ENCODE data around the gene EXOSC6.
"Not testable (repeated sequence)": the region's sequence is repeated elsewhere in the genome, so short reads cannot be mapped to it uniquely, and the experiment has no call there.

Gene EXOSC6

DNA sequence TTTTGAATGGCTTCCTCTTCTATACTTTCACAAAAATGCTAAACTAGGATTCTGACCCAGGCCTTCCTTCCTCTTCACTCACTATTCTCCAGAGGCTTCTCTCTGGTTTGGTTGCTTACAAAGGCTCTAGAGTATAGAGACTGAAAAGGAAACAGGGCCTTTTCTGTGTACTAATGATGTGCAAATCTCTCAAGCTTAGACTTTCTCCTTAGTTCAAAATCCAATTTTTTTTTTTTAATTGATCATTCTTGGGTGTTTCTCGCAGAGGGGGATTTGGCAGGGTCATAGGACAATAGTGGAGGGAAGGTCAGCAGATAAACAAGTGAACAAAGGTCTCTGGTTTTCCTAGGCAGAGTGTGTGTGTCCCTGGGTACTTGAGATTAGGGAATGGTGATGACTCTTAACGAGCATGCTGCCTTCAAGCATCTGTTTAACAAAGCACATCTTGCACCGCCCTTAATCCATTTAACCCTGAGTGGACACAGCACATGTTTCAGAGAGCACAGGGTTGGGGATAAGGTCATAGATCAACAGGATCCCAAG lies 27.7 kb downstream of the EXOSC6 start:
- H3K9ac ChIP-seq (ENCODE audit: low read depth, low read length); H3K27ac ChIP-seq (ENCODE audit: low read depth, low read length): not testable (repeated sequence)

DNA sequence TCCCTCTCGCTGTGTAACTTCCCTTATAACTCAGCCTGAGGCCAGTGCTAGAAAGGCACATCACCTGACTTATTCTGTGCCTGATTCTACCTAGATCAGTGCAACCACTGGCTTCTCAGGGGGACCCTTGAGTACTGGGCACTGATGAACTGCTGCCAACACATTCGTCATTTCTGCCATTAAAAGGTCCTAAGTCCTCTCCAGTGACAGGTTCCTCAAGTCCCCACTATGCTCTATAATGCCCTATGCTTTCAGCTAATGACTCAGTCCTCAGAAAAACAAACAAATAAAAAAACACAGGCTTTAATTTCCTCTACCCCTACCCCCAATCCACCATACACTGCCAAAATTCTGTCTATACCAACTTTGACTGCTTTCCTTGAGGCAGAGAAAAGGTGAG lies 28.5 kb downstream of the EXOSC6 start:
- not testable (repeated sequence) for H3K9me3 ChIP-seq (ENCODE audit: control insufficient read depth, insufficient read depth, low read length); H3K4me1 ChIP-seq (ENCODE audit: control insufficient read depth, insufficient read depth, low read length); H3K4me3 ChIP-seq (ENCODE audit: low read depth, low read length); H3K27ac ChIP-seq (ENCODE audit: low read depth, low read length); H3K9ac ChIP-seq (ENCODE audit: low read depth, low read length); H3K27me3 ChIP-seq (ENCODE audit: control insufficient read depth, insufficient read depth, low read length)
- H3K36me3 ChIP-seq (ENCODE audit: control insufficient read depth, insufficient read depth, low read length) = peaks cover 15% of the 10 kb centered on the region

More for the DNA sequence above, 27.7 kb downstream of the EXOSC6 start:
- peaks cover 15% of the 10 kb centered on the region for H3K36me3 ChIP-seq (ENCODE audit: control insufficient read depth, insufficient read depth, low read length)
- not testable (repeated sequence) for H3K9me3 ChIP-seq (ENCODE audit: control insufficient read depth, insufficient read depth, low read length); H3K27me3 ChIP-seq (ENCODE audit: control insufficient read depth, insufficient read depth, low read length); H3K4me1 ChIP-seq (ENCODE audit: control insufficient read depth, insufficient read depth, low read length); H3K4me3 ChIP-seq (ENCODE audit: low read depth, low read length)

DNA sequence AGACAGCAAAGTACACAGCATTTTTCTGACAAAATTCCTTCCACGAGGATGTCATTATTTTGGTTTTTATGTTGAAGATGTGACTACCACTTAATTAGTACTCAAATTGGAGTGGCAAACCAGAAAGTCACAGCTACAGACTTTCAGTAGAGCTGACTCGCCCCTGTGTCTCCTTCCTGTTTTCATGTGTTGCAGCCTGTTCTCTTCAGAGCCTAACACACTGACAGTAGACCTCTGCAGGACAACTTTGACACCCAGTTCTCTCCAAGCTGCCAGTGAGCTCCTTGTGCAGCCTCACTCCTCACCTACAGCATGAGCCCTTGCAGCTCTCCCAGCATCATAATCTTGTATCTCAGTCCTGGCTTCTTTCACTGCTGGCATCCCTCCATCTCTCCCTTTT lies 29.2 kb downstream of the EXOSC6 start:
- not testable (repeated sequence) for H3K4me1 ChIP-seq (ENCODE audit: control insufficient read depth, insufficient read depth, low read length); H3K27ac ChIP-seq (ENCODE audit: low read depth, low read length); H3K9ac ChIP-seq (ENCODE audit: low read depth, low read length); H3K27me3 ChIP-seq (ENCODE audit: control insufficient read depth, insufficient read depth, low read length); H3K9me3 ChIP-seq (ENCODE audit: control insufficient read depth, insufficient read depth, low read length); H3K4me3 ChIP-seq (ENCODE audit: low read depth, low read length)
- peaks cover 15% of the 10 kb centered on the region for H3K36me3 ChIP-seq (ENCODE audit: control insufficient read depth, insufficient read depth, low read length)

DNA sequence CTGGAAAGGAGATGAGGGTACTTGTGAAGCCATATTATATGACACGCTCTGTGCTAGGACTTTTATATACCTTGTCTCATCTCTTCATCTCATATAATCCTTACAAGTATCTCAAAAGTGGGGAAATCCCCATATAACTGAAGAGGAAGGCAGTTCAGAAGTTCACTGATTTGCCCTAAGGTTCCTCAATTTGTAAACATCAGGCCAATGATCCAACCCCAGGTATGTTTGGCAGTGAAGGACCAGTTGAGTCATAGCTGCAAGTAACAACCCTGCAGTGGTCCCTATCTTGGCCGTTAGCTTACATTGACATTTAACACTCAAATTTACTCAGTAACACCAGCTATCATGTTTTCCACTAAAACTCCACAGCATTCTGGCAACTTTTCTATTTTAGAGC lies 33.2 kb downstream of the EXOSC6 start:
- H3K27me3 ChIP-seq (ENCODE audit: control insufficient read depth, insufficient read depth, low read length); H3K27ac ChIP-seq (ENCODE audit: low read depth, low read length); H3K9ac ChIP-seq (ENCODE audit: low read depth, low read length); H3K4me1 ChIP-seq (ENCODE audit: control insufficient read depth, insufficient read depth, low read length); H3K9me3 ChIP-seq (ENCODE audit: control insufficient read depth, insufficient read depth, low read length); H3K4me3 ChIP-seq (ENCODE audit: low read depth, low read length); H3K36me3 ChIP-seq (ENCODE audit: control insufficient read depth, insufficient read depth, low read length): not testable (repeated sequence)

DNA sequence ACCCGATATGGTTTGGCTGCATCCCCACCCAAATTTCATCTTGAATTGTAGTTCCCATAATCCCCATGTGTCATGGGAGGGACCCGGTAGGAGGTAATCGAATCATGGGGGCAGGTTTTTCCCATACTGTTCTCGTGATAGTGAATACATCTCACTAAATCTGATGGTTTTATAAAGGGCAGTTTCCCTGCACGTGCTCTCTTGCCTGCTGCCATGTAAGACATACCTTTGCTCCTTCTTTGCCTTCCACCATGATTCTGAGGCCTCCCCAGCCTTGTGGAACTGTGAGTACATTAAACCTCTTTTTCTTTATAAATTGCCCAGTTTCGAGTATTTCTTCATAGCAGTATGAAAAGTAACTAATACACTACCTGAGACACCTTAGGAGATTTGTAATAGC lies 45.4 kb downstream of the EXOSC6 start:
- H3K4me3 ChIP-seq (ENCODE audit: low read depth, low read length); H3K9me3 ChIP-seq (ENCODE audit: control insufficient read depth, insufficient read depth, low read length): not testable (repeated sequence)

DNA sequence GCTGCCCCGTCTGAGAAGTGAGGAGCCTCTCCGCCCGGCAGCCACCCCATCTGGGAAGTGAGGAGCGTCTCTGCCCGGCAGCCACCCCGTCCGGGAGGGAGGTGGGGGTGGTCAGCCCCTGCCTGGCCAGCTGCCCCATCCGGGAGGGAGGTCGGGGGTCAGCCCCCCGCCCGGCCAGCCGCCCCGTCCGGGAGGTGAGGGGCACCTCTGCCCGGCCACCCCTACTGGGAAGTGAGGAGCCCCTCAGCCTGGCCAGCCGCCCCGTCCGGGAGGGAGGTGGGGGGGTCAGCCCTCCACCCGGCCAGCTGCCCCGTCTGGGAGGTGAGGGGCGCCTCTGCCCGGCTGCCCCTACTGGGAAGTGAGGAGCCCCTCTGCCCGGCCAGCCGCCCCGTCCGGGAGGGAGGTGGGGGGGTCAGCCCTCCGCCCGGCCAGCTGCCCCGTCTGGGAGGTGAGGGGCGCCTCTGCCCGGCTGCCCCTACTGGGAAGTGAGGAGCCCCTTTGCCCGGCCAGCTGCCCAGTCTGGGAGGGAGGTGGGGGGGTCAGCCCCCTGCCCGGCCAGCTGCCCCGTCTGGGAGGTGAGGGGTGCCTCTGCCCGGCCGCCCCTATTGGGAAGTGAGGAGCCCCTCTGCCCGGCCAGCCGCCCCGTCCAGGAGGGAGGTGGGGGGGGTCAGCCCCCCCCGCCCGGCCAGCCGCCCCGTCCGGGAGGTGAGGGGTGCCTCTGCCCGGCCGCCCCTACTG lies 46.9 kb downstream of the EXOSC6 start:
- H3K4me1 ChIP-seq (ENCODE audit: control insufficient read depth, insufficient read depth, low read length); H3K27ac ChIP-seq (ENCODE audit: low read depth, low read length); H3K36me3 ChIP-seq (ENCODE audit: control insufficient read depth, insufficient read depth, low read length); H3K9me3 ChIP-seq (ENCODE audit: control insufficient read depth, insufficient read depth, low read length); H3K27me3 ChIP-seq (ENCODE audit: control insufficient read depth, insufficient read depth, low read length); H3K4me3 ChIP-seq (ENCODE audit: low read depth, low read length); H3K9ac ChIP-seq (ENCODE audit: low read depth, low read length): not testable (repeated sequence)

More for the DNA sequence above, 45.4 kb downstream of the EXOSC6 start:
- not testable (repeated sequence) for H3K36me3 ChIP-seq (ENCODE audit: control insufficient read depth, insufficient read depth, low read length); H3K4me1 ChIP-seq (ENCODE audit: control insufficient read depth, insufficient read depth, low read length); H3K27me3 ChIP-seq (ENCODE audit: control insufficient read depth, insufficient read depth, low read length); H3K9ac ChIP-seq (ENCODE audit: low read depth, low read length); H3K27ac ChIP-seq (ENCODE audit: low read depth, low read length)

DNA sequence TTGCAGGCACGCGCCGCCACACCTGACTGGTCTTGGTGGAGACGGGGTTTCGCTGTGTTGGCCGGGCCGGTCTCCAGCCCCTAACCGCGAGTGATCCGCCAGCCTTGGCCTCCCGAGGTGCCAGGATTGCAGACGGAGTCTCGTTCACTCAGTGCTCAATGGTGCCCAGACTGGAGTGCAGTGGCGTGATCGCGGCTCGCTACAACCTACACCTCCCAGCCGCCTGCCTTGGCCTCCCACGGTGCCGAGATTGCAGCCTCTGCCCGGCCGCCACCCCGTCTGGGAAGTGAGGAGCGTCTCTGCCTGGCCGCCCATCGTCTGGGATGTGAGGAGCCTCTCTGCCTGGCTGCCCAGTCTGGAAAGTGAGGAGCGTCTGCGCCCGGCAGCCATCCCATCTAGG lies 47.7 kb downstream of the EXOSC6 start:
- not testable (repeated sequence) for H3K4me1 ChIP-seq (ENCODE audit: control insufficient read depth, insufficient read depth, low read length); H3K27me3 ChIP-seq (ENCODE audit: control insufficient read depth, insufficient read depth, low read length); H3K36me3 ChIP-seq (ENCODE audit: control insufficient read depth, insufficient read depth, low read length); H3K9me3 ChIP-seq (ENCODE audit: control insufficient read depth, insufficient read depth, low read length); H3K27ac ChIP-seq (ENCODE audit: low read depth, low read length); H3K9ac ChIP-seq (ENCODE audit: low read depth, low read length); H3K4me3 ChIP-seq (ENCODE audit: low read depth, low read length)

DNA sequence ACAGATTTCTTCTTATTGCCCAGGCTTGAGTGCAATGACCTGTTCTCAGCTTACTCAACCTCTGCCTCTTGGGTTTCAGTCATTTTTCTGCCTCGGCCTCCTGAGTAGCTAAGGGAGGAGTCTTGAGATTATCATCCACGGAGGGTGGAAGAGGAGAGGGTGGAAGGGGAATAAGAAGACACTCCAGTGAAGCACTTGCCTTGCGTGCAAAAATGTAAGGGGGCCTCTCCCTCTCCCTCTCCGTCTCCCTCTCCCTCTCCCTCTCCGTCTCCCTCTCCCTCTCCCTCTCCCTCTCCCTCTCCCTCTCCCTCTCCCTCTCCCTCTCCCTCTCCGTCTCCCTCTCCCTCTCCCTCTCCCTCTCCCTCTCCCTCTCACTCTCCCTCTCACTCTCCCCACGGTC lies 48.2 kb downstream of the EXOSC6 start:
- H3K4me3 ChIP-seq (ENCODE audit: low read depth, low read length); H3K9me3 ChIP-seq (ENCODE audit: control insufficient read depth, insufficient read depth, low read length); H3K9ac ChIP-seq (ENCODE audit: low read depth, low read length); H3K36me3 ChIP-seq (ENCODE audit: control insufficient read depth, insufficient read depth, low read length); H3K27me3 ChIP-seq (ENCODE audit: control insufficient read depth, insufficient read depth, low read length); H3K4me1 ChIP-seq (ENCODE audit: control insufficient read depth, insufficient read depth, low read length); H3K27ac ChIP-seq (ENCODE audit: low read depth, low read length): not testable (repeated sequence)

DNA sequence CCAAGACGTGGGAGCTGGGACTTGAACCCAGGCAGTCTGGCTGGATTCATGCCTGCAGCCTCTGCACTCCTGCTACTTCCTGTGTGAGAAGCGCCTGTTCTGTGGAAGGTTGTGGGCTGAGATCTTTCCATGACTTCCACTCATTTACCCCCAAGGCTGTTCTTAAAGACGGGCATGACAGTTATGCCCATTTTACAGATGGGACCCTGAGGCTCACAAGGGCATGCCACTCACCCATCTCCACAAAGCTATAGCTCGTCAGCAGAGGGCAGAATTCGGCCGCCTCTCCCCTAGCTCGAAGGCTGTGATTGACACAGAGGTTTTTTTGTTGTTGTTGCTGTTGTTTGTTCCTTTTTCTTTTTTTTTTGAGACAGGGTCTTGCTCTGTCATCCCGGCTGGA lies 51.7 kb downstream of the EXOSC6 start:
- H3K27me3 ChIP-seq (ENCODE audit: control insufficient read depth, insufficient read depth, low read length); H3K27ac ChIP-seq (ENCODE audit: low read depth, low read length); H3K9ac ChIP-seq (ENCODE audit: low read depth, low read length); H3K4me1 ChIP-seq (ENCODE audit: control insufficient read depth, insufficient read depth, low read length); H3K36me3 ChIP-seq (ENCODE audit: control insufficient read depth, insufficient read depth, low read length); H3K9me3 ChIP-seq (ENCODE audit: control insufficient read depth, insufficient read depth, low read length); H3K4me3 ChIP-seq (ENCODE audit: low read depth, low read length): not testable (repeated sequence)

DNA sequence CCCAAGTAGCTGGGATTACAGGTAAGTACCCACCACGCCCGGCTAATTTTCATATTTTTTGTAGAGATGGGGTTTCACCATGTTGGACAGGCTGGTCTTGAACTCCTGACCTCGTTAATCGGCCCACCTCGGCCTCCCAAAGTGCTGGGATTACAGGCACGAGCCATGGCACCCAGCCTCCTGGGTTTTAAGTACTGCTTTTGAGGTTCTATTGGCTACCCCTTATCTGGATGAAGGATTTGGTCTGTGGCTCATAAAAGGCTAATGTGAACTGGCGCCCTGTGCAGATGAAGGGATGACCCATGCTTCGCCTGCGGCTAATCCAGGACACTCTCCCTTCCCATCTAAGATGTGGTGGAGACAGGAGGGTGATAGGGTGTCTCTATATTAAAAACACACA lies 52.6 kb downstream of the EXOSC6 start:
- H3K27ac ChIP-seq (ENCODE audit: low read depth, low read length); H3K9me3 ChIP-seq (ENCODE audit: control insufficient read depth, insufficient read depth, low read length); H3K4me3 ChIP-seq (ENCODE audit: low read depth, low read length); H3K9ac ChIP-seq (ENCODE audit: low read depth, low read length); H3K36me3 ChIP-seq (ENCODE audit: control insufficient read depth, insufficient read depth, low read length); H3K4me1 ChIP-seq (ENCODE audit: control insufficient read depth, insufficient read depth, low read length); H3K27me3 ChIP-seq (ENCODE audit: control insufficient read depth, insufficient read depth, low read length): not testable (repeated sequence)

DNA sequence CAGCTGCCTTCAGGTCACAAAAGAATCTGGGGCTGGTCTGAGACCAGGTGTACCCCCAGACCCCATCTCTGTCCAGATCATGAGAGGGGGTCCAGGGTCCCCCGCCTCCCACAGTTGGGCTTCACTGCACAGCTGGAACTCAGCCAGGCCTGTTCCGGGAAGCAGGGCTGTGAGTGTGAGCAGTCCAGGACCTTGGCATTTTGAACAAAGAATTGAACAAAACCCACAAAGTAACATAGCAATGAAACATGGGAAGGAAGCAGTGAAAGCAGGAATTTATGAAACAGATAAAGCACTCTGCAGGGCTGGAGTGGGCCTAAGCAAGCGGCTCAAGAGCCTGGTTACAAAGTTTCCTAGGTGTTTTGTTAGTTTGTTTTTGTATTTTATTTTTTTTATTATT lies 53.1 kb downstream of the EXOSC6 start:
- not testable (repeated sequence) for H3K4me3 ChIP-seq (ENCODE audit: low read depth, low read length); H3K36me3 ChIP-seq (ENCODE audit: control insufficient read depth, insufficient read depth, low read length); H3K9me3 ChIP-seq (ENCODE audit: control insufficient read depth, insufficient read depth, low read length); H3K9ac ChIP-seq (ENCODE audit: low read depth, low read length); H3K27me3 ChIP-seq (ENCODE audit: control insufficient read depth, insufficient read depth, low read length); H3K4me1 ChIP-seq (ENCODE audit: control insufficient read depth, insufficient read depth, low read length); H3K27ac ChIP-seq (ENCODE audit: low read depth, low read length)

DNA sequence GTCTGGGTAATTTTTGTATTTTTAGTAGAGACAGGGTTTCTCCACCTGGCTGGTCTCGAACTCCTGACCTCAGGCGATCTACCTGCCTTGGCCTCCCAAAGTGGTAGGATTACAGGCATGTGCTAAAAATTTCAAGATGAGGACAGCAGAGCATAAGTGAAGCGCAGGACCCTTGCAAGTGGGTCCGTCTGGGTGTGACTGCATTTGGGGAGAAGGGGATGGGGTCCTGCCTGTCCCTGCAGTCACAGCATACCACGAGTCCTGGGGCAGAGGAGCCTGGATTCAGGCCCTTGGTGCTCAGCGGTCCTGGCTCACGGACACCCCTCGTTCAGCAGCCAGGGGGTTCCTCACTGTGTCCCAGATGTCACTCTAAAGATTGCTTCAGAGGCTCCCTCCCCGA lies 53.5 kb downstream of the EXOSC6 start:
- H3K9me3 ChIP-seq (ENCODE audit: control insufficient read depth, insufficient read depth, low read length); H3K27ac ChIP-seq (ENCODE audit: low read depth, low read length); H3K4me3 ChIP-seq (ENCODE audit: low read depth, low read length); H3K36me3 ChIP-seq (ENCODE audit: control insufficient read depth, insufficient read depth, low read length); H3K4me1 ChIP-seq (ENCODE audit: control insufficient read depth, insufficient read depth, low read length); H3K27me3 ChIP-seq (ENCODE audit: control insufficient read depth, insufficient read depth, low read length); H3K9ac ChIP-seq (ENCODE audit: low read depth, low read length): not testable (repeated sequence)
